HTERT RPE-1 (cell line): Measurements from ENCODE around the gene BMPR1A.
"Not testable (repeated sequence)": the region's sequence is repeated elsewhere in the genome, so short reads cannot be mapped to it uniquely, and the experiment has no call there.

Experiments
- in situ Hi-C: fragments of 300-500 bp; cut with MboI; formaldehyde crosslinking; loops from 4 replicates; pipeline ENCODE4 v1.14.3; 2020; ENCODE audit warnings: low sequenced_read_pairs

BMPR1A gene

GRCh38 chr10:86934162-86934711 is 177.8 kb downstream of the BMPR1A start:
- in situ Hi-C loops: not testable (repeated sequence)

DNA sequence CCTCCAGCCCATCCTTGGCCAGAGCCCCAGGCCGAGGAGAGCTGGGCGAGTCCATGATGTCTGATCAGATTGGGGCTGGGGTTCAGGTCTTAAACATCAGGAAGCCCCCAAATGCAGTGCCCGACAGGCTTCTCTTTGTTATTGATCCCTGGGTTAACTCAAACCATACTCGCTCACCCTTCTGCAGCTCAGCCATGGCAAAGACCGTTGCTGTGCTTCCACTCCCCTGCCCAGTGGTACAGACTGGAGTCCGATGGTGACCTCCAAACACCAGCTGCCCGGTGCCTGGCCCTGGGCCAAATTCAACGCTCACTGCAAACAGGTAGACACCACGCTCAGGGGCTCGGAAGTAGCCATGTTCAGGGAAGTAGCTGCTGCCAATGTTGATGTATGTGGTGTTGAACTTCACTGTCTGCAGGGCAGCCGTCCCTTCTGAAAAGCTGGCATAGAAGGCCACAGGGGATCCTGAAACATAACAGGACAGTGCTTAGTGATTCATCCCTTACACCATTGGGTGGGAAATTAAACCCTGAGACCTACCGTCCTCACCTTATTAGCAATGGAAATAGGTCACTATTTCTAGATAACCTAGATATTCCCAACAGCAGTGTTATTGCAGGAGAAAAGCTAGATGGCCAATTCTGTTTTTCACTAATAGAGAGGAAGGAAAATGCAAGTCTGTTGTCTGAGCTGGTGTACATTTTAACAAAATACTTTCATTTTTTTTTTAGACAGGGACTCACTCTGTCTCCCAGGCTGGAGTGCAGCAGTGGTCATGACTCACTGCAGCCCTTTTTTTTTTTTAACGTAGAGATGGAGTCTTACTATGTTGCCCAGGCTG is 180.5 kb downstream of the BMPR1A start:
- in situ Hi-C loops: no loop called here

GRCh38 chr10:86937502-86938154 is 181.2 kb downstream of the BMPR1A start:
- in situ Hi-C loops: no loop called here

- in situ Hi-C loops: no loop called here
These were observed 181.8 kb downstream of the BMPR1A start for GRCh38 chr10:86938260-86938659.

- in situ Hi-C loops: not testable (repeated sequence)
These were observed 183.7 kb downstream of the BMPR1A start for GRCh38 chr10:86940076-86940475.

GRCh38 chr10:86940677-86941076 is 184.3 kb downstream of the BMPR1A start:
- in situ Hi-C loops: no loop called here

DNA sequence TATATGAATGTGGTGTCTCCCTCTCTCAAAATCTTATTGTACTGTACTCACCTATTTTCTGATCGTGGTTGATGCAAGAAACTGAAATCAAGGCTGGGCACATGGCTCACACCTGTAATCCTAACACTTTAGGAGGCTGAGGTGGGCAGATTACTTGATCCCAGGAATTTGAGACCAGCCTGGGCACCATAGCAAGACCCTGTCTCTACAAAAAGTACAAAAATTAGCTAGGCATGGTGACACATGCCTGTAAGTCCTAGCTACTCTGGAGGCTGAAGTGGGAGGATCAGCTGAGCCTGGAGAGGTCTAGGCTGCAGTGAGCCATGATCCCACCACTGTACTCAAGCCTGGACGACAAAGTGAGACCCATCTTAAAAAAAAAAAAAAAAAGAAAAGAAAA is 185.0 kb downstream of the BMPR1A start:
- in situ Hi-C loops: no loop called here

DNA sequence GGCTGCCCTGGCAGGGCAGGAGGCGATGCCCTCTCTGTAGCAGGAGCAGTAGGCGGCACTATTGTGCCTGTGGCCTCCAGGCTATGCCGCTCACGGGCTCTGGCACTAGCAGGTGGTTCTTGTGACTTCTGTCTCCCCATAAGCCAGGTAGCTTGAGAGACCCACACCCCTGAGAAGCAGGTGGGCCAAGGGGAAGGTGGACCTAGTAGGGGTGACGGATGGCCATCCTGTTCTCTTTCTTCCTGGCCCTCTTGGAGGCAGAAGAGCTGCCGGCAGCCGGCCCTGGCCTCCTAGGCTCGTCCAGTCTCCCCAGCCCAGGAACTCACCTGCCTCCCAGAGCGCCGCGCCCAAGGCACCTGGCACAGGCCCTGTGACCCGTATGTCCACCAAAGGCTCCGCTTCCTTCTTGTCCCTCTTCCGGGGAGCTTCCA is 185.6 kb downstream of the BMPR1A start:
- in situ Hi-C loops: no loop called here

- in situ Hi-C loops: no loop called here
These were observed 186.3 kb downstream of the BMPR1A start for GRCh38 chr10:86942441-86943315.

DNA sequence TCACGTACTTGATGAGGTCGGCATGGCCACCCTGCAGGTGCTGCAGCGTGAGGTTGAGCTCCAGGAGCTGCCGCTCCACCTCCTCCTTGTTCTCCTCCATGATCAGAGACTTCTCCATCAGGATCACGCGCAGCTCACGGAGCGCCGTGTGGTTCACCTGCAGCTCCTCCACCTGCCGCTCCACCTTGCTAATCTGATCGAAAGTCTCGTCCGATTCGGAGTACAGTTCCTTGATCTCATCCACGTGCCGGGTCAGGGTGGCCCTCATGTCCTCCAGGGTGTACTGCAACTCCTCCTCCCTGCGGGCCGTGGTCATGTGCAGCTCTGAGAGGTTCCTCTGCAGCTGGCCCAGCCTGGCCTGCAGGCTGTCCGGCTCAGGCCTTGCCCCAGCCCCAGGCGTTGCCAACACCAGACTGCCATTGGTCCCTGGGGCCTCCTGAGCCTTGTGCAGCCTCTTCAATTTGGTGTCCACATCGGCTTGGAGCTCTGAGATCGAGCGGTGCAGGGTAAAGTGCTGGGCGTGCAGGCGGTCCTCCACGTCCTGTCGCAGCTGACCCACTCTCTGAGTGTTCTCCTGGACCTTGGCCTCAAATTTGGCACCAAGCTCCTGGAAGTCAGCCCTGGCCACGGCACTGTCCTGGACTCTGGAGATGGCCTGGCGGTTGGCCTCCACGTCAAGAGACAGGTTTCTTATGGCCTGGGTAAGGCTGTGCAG is 187.1 kb downstream of the BMPR1A start:
- in situ Hi-C loops: no loop called here

GRCh38 chr10:86944031-86944419 is 187.6 kb downstream of the BMPR1A start:
- in situ Hi-C loops: no loop called here

- in situ Hi-C loops: no loop called here
These were observed 188.1 kb downstream of the BMPR1A start for GRCh38 chr10:86944471-86944870.

DNA sequence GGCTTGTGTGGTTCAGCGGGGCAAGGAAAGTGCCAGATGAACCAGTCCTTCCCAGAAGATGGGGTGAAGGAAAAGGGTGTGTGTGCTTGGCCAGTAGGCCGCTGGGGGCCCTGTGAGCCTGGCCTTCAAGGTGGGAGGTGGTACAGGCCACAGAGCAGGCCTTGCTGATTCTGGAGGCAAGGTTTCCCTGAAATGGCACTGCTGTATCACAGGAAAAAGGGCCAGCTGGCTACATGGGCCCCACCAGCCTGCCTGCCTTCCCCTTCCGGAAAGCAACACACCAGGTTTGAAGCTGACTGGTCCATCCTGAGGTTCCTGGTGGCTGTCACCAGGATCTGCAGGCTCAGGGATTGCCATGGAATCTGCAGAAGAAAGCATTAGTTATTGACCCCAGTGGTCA is 188.5 kb downstream of the BMPR1A start:
- in situ Hi-C loops: no loop called here

DNA sequence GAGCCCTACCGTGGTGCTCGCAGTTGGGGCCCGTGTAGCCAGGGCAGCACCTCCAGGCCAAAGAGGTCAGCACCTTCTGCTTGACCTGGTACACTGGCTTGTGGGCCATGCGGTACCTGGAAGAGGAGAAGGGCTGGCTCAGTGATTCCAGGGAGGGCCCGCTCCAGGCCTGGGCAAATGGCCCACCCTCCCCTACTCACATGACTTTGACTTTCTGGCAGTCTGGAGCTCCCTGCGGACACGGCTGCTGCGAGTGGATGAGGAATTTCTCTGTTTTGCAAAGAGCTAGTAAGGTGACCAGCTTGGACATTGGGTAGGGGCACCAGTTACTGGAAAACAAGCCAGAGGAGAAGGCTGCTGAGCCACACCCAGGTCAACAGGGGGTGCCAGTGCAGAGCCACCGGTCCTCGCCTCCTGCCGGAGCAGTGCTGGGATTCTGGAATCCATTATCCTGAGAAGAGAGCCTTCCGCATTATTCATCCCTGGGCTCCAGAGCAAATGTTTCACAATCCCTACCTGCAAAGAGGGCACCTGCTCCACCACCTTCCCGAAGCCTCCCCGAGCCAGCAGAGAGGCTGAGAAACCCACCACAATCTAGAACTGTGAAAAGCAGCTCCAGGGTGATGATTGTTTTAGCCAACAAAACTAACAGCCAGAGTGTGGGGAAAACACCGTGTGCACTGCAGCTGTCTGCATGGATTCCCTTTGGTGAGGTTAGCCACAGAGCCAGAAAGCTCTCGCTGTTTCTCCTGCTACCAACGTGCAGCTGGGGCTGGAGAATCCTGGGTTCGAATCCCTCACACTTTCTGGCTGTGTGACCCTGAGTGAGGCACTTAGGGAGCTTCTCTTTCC is 189.2 kb downstream of the BMPR1A start:
- in situ Hi-C loops: no loop called here

DNA sequence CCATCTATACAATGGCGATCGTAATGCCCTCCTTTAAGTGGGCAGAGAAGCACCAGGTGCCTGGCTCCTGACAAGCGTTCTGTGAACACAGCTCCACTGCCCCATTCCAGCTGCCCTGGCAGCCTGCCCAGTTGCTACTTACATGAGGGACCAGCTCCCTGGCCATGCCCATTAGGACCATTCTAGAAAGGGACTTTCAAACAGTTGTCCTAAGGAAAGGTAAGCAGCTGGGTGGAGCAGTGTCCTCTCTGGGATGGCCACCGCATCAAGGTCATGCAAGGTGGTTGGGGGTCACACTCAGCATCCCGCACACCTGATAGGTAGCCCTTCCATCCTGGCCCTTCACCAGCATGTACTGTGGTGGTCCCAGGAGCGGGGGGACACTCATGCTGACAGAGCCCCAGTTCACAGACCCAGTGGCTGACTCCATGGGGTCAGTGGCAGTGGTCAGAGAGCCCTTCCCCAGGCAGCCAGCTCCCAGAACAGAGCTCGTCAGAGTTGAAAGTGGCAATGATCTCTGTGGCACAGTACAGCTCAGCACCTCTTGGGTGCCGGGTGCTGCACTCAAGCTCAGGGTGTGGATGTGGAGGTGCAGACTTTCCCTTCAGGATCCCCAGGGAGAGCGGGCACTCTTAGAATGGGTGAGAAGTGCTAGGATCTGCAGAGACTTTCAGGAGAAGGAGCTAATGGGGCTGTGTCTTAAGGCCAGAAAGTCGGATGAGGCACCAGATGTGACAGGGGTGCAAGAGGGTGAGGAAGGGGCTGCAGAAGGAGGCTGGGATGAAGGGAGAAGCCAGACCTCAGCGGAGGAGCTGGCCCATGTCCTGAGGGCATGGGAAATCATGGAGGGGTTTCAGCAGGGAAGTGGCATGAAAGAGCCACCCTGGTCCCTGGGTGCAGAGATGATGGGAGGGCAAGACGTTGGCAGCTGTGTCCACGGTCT is 190.1 kb downstream of the BMPR1A start:
- in situ Hi-C loops: no loop called here

- in situ Hi-C loops: not testable (repeated sequence)
These were observed 191.4 kb downstream of the BMPR1A start for GRCh38 chr10:86947806-86948205.

- in situ Hi-C loops: no loop called here
These were observed 193.9 kb downstream of the BMPR1A start for GRCh38 chr10:86950349-86950748.

DNA sequence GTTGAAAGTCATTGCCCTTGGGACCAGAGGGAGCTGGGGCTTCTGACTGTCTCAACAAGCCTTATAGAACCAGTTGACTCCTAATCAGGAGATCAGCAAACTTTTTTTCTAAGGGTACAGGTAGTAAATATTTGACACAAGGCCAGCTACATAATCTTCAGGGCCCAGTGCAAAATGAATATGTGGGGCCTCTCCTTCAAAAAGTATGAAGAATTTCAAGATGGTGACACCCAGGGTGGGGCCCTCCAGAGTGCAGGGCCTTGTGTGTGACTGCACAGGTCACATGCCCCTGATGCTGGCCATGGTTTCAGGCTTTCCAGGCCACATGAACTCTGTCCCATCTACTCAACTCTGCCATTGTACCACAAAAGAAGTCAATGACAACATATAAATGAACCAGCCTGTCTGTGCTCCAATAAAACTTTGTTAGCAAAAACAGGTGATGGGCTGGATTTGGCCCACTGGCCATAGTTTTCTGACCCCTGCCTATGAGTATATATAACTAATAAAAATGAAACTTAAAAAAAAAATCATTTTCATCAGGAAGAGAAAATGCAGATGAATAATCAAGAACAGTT is 194.9 kb downstream of the BMPR1A start:
- in situ Hi-C loops: no loop called here
